ENCODE results near the gene PPP1R9B. TPM values are rescaled to one million over a fixed set of nuclear protein-coding genes. Genes with fewer than 3 reads are reported as not detected.

Gene PPP1R9B
- total and polyA plus RNA-seq, 2 donors (not counting 1 experiment from before 2014, with no cell fraction given), result 80.7 to 220 TPM

DNA sequence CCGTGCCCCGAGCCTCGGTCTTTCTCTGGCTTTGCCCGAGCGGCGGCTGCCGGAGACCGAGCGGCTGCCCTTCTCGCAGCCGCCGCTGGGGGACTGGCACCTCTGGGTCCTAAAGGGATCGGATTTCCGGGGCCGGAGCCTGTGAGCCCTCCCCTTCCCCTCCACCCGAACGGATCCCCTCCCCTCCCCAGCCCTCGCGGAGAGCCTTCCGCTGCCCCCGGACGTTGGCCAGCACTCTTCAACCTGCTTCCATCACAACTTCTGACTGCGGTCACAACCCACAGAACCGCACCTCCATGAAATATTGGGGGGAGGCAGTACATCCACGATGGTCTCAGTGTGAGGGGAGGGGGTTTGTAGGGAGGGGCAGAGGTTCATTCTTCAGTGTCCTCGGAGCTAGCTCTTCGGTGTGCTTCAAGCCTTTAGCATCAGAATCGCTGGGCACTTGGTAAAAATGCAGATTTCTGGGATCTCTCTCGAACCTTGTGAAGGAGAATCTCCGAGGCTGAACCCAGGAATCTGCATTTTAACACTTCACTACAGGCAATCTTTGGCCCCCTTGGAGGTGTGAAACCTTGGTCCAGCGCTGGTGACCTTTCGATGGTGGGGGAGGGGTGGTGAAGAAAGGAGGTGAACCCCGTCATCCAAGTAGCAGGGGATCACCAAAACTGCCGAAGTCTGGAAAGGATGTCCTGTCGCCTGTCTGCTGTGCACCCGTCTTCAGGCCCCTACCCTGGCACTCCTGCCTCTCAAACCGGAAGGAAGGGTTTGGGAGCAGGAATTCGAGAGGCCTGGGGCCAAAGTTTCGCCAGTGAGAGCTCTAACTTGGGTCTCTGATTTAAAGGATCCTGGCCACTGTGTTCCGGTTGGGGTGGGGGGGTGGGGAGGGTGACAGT lies 812 bp upstream of the PPP1R9B start:
- Mint-ChIP-seq H3K4me3 (peak overlapping the region; percentile 95), H3K27ac (peak overlapping the region; percentile 94)
- H3K4me1 ChIP-seq (ENCODE audit: control insufficient read depth in 2 of 2, insufficient read depth in 2 of 2, low read length in 2 of 2), result peaks cover 17 to 46% of the 10 kb centered on the region in 2 donors

More for the DNA sequence above, 812 bp upstream of the PPP1R9B start:
- ChIA-PET CTCF (interaction anchor here (0.6 to 4.2 kb wide), 12 partner anchors 10 to 58 kb away, joined by 3 to 65 read pairs (median 10); partner anchors contain the start of gene PDK2), POLR2A (interaction anchor here (0.6 to 3.8 kb wide), 7 partner anchors 10 to 333 kb away, joined by 3 to 22 read pairs (median 6); partner anchors contain the start of gene PDK2)
- Histone ChIP-seq H3K27me3 (replicated peaks in 1 of 4; ENCODE audit: control extremely low read depth in 1 of 4, control insufficient read depth in 3 of 4, insufficient read depth in 4 of 4, low read length in 3 of 4) (no peaks in the 10 kb centered on the region), H3K79me2 (ENCODE audit: control insufficient read depth, insufficient read depth, low read length) (peaks cover 45% of the 10 kb centered on the region), H3K4me3 (ENCODE audit: control extremely low read depth in 1 of 5, extremely low read depth in 1 of 5, insufficient read depth in 1 of 5, low read depth in 2 of 5, low read length in 4 of 5) (peak overlapping the region; percentile 70 to 97 (median 85)), H3K4me2 (replicated peaks; ENCODE audit: low read depth, low read length, poor library complexity, severe bottlenecking) (peak overlapping the region; percentile 92), H3K9me3 (ENCODE audit: control extremely low read depth in 1 of 3, control insufficient read depth in 2 of 3, insufficient read depth in 1 of 3, low read length in 2 of 3) (no peaks in the 10 kb centered on the region), H3K27ac (ENCODE audit: low read length in 2 of 2) (peak overlapping the region; percentile 48 to 75), H3K36me3 (replicated peaks in 1 of 2; ENCODE audit: control extremely low read depth in 1 of 2, control insufficient read depth in 1 of 2, extremely low read depth in 1 of 2, insufficient read depth in 2 of 2, low read length in 1 of 2) (peaks cover 0 to 3% of the 10 kb centered on the region in 2 experiments), H4K20me1 (ENCODE audit: control insufficient read depth, insufficient read depth, low read length, poor library complexity, severe bottlenecking) (peaks cover 38% of the 10 kb centered on the region), H3K9ac (ENCODE audit: low read length) (peak overlapping the region; percentile 95), H2AFZ (ENCODE audit: insufficient read depth, low read depth, low read length, poor library complexity, severe bottlenecking) (peak overlapping the region; percentile 70)
- WGBS (ENCODE audit: insufficient coverage), result 0% methylated on average over 27 of the region's 40 CpGs
- intact Hi-C loops (cut with micrococcal nuclease), result loop anchor here (1.0 kb wide), 1 partner anchor 10 kb away; no protein-coding TSS in a partner anchor
- DNase-seq (peak; percentile 90), ATAC-seq (ENCODE audit: low read depth) (peak; percentile 48)
- H3K4me1 Mint-ChIP-seq, result peaks cover 37% of the 10 kb centered on the region
- no peaks in the 10 kb centered on the region for H3K27me3 Mint-ChIP-seq
- no peaks in the 10 kb centered on the region for H3K9me3 Mint-ChIP-seq (ENCODE audit: insufficient read depth)
- TF ChIP-seq EZH2 (IDR thresholded peaks at IDR 0.05; ENCODE audit: borderline replicate concordance, insufficient read depth, low read depth, low read length, poor library complexity, severe bottlenecking) (no peak), CTCF (IDR thresholded peaks at IDR 0.05) (peak; percentile 60)
